ENCODE results near the gene KRTAP5-7.
"Not testable (repeated sequence)": the region's sequence is repeated elsewhere in the genome, so short reads cannot be mapped to it uniquely, and the experiment has no call there.

The KRTAP5-7 gene

DNA sequence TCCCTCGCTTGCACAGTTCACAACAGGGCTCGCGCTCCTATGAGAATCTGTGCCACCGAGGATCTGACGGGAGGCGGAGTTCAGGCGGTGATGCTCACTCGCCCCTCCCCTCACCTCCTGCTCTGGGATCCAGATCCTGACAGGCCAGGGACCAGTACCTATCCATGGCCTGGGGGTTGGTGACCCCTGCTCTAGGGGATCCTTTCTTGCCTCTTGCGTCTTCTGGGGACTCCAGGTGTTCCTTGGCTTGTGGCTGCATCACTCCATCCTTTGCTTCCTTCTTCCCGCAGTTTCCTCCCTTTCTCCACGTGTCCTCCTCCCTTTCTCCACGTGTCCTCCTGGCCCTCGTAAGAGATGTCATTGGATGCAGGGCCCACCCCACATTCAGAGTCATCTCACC is 30.6 kb upstream of the KRTAP5-7 start:
- no peak for DNase-seq

DNA sequence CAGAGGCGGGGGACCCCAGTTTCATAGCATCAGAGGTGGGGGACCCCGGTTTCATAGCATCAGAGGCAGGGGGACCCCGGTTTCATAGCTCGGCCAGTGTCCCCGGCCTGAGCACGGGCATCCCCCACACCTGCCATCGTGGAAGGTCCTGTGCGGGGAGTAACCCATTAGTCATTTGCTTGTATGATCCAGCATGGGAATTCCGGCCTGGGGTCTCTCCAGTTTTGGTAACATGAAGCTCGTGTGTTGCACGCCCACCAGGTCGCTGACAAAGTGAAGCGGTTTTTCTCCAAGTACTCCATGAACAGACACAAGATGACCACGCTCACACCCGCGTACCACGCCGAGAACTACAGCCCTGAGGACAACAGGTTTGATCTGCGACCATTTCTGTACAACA is 29.0 kb upstream of the KRTAP5-7 start:
- no peak for DNase-seq

DNA sequence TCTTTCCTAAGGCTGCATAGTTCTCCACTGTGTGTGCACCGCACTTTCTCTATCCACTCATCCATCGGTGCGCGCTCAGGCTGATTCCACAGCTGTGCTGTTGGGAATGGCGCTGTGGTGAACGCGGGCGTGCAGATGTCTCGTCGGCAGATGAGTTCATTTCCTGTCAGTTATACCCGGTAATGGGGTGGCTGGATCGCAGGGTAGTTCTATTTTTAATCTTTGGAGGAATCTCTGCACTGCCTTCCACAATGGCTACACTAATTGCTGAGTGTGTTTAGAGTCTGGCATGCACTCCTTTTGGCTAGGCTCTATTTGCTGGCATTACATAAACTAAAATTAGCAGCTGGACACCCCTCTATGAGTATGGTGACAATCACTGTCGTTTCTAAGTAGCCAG is 27.9 kb upstream of the KRTAP5-7 start:
- DNase-seq, result no peak

DNA sequence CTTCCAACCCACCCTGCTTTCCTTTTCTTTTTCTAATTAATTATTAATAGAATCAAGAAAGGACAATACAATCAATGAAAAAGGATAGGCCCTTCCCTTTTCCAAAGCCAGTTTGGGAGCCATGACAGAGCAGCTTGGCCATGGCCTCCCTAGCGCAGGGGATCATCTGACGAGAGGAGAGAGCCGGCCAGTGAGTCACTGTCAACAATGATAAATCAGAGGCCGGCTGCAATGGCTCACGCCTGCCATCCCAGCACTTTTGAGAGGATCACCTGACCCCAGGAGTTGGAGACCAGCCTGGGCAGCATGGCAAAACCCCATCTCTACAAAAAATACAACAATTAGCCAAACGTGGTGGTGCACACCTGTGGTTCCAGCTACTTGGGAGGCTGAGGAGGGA is 27.5 kb upstream of the KRTAP5-7 start:
- DNase-seq, result no peak

DNA sequence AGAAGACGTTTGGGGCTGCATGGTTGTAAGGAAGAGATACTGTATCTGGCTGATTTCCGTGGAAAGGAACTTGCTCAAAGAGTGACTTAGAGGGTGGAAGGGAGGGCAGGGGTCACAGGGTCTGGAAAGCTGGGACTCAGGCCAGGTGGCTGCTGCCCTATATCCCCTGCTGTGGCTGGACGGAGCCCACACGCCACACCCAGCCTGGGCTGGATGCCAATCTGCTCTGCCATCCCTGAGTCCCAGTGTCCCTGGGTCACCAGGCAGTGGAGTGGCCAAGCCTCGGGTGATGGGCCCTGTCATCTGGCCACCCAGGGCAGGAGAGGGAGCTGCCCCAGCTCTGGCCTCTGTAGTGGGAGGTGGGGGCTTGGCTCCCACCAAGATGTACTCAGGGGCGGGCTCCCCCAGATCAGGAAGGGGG is 26.5 kb upstream of the KRTAP5-7 start:
- DNase-seq, result no peak

DNA sequence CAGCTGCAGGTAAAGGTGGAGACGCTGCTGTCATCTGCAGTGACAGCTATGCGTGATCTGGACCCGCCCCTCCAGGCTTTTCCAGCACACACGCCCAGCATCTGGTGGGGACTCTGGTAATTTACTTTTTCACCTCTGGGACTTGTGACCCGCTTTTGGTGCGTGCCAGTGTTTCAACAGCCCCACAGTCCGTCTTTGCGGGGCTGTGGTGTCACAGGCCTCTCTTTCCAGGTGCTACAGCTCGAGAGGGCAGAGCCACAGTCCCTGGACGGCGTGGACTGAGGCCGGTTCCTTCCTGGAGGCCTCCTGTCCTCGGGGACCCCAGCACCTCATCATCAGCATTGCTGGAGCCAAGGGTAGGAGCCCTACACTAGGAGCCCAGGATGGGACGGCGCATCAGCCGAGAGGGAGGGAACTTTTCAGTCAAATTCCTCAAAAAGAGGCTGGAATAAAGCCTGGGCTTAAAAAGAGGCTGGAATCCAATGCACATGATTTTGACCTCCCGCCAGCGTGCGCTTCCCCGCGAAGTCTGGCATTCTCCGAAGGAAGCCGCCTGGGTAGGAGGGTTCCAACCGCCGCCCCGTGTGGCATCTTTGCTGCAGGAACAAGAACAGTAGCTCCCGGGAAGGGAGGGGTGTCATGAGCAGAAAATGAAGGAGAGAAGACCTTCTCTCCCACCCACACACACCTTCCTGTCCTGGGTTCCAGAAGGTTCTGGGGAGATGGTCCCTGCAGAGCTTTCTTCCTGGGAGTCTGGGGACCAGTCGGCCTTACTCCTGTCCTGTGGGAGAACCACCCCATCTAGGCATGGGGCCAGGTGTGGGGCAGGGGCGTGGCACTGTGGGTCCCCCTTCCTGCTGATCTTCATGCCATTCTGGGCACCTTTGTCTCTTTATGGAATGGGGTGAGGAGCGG is 25.7 kb upstream of the KRTAP5-7 start:
- no peak for DNase-seq

DNA sequence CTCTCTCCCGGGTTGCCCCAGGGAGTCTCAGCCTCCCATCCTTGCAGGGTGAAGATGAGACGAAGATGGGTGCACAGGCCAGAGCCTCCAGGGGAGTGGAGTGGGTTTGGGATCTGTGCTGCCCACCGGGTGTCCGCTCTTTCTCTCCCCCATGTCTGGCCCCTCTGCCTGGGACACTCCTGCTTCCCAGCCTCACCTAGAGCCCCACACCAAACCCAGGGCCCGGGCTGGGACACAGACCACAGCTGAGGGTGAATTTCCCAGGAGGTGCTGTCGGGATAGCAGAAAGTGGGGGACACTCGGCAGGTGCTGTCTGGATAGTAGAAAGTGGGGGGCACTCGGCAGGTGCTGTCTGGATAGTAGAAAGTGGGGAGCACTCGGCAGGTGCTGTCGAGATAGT is 25.0 kb upstream of the KRTAP5-7 start:
- no peak for DNase-seq

DNA sequence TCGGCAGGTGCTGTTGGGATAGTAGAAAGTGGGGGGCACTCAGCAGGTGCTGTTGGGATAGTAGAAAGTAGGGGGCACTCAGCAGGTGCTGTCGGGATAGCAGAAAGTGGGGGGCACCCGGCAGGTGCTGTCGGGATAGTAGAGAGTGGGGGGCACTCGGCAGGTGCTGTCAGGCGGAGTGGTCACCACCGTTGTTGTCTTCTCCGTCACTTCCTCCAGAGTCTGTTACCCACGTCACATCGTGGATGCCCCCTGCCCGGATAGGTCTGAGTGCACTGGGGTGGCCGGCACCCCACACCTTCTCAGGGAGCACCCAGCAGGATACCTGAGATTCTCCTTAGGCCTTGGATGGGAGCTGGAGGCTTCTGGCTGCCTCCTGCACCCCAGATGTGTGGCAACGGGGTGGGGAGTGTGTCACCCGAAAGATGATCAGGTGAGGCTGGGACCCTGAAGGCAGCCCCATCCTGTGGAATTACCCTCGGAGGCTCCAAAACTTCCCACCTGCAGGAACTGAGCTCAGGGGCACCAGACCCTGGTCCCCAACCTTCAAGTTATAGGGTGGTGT is 24.1 kb upstream of the KRTAP5-7 start:
- DNase-seq, result no peak

DNA sequence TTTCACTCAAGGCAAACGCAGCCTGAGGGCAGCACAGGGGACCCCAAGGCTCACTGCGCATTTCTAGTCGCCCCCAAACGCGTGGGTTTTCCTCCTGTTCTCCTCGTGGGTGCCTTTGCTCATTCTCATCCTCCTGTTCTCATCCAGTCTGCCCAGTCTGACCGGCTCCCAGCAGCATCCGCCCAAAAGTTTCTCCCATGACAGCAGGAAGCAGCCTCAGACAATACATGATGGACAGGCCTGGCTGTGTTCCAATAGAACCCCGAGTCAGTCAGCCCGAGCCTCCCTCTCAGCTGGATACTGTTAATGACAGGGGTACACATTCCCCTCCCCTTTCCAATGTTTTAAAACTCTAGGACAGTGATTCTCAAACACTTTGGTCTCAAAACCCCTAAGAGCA is 22.5 kb upstream of the KRTAP5-7 start:
- DNase-seq, result no peak

DNA sequence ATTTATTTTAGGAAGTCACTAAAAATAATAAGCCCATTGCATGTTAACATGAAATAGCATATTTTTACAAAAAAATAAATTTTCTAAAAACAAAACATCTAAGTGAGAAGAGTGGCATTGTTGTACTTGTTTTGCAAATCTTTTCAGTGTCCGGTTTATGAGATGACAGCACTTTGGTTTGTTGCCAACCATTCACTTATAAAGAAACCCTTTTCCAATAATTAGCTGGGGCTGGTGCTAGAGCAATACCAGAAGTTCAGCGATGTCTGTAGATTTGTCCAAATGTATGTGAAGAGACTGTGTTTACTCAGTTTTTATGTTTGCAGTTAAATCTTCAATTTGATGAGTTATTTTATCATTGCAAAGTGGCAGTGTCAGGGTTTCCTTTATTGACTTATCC is 22.1 kb upstream of the KRTAP5-7 start:
- no peak for DNase-seq

DNA sequence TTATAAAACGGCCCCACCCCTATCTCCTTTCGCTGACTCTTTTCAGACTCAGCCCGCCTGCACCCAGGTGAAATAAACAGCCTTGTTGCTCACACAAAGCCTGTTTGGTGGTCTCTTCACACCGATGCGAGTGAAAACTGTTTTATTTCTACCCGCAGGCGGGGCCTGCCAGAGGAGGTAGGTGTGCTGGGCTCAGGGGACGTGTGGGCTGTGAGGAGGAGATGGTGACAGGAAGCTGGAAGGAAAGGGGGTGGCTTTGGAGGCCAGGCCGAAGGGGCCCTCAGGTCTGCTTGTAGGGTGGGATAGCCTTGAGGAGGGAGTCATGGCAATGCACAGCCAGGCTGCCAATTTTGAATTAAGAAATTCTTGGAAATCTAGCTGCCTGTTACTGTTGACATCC is 21.3 kb upstream of the KRTAP5-7 start:
- DNase-seq, result no peak

DNA sequence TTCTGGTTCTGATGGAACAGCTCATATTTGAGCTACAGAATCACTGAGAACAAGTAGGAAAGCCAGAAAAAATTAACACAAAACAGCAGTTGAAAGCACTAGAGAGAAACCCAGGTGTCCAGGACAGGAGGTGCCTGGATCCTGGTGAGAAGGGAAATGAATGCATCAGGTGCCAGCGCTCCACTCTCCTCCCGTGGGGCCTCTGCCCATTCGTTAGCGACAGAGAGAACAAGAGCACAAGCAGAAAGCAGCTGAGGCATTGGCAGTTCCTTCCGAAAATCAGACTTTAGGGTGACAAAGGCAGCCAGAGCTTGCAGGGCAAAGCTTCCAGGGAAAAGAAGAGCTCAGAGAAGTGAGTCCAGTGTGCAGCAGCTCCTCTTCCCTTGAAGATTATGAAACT is 20.0 kb upstream of the KRTAP5-7 start:
- DNase-seq, result no peak

DNA sequence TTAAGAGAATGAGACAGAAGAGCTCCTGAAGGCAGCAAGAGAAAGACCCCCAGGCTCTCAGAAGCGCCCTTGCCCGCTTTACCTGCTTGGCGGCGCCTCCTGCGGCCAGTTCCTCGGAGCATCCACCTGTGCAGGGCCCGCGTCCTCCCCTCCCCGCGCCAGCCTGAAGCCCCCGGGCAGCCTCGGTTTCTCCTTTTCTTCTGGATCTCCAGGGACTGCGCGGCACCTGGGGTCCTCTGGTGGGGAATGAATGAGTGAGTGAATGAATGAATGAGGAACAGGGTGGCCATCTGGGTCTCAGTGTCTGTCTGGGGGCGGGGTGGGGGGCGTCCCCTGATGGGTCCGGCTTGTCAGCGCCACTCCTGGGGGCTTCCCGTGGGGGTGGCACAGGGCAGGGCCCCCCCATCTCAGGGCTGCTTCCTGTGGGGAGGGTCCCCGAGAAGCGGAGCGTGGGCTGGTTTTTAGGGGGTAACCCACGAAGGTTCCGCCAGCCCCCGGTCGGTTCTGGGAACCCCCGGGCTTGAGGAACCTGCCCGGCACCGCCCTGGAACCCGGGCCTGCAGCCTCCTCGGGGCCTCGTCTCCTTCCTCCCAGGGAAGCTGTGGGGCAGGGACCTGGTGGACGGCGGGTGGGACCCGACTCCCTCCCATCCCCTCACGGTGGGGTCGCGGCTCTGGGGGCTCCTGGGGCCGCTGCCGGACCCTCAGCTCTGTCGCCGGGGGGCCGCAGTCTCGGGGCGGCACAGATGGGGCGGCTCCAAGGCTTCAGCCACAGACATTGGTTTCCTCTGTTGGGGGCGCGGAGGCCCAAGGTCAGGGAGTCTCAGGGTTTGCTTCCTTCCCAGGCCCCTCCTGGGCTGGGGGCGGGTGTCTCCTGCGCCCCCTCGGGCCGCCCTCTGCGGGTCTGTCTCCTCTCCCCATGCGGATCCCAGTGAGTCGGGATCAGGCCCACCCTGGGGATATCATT is 8.3 kb upstream of the KRTAP5-7 start:
- DNase-seq, result no peak

DNA sequence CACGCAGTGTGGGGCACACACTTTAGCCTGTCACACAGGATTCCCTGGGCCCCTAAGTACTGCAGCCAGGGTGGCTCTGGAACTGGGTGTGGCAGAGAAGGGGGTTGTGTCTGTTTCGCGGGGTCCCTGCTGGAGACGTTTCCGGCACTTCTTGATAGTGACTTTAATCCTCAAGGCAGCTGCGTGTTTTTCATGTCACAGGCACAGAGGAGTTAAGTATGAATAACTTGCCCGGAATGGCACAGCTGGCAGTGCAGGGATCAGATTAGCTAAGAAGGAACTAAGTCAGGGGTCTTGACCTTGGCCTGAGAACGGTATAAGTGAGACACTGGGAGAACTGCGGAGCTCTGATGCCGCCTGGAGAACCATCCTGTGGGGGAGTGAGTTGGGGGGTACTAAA is 7.5 kb upstream of the KRTAP5-7 start:
- DNase-seq, result no peak

DNA sequence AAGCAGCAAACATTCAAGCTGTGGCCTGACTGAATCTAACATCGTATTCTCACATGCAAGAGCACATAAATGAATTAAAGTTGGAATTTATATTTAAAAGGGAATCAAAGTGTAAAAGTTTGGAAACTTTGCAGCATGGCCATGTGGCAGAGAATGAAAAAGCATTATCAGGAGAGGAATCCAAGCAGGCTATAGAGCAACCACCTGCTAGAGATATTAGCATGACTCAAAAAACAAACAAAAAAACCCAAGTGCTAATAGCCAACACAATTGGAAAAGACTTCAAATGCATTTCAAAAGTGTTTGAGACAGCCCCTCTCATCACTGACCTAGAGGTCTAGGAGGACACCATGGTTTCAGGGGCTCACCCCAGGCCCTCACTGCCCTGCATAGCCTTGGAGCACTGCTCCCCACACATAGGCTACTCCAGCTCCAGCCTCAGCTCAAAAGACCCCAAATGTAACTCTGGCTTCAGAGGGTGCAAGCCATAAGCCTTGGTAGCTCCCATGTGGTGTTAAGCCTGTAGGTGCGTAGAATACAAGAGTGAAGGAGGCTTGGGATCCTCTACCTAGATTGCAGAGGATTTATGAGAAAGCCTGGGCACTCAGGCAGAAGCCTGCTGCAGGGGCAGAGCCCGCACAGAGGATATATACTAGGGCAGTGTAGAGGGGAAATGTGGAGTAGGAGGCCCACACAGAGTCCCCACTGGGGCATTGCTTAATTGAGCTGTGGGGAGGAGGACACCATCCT is 1.7 kb upstream of the KRTAP5-7 start:
- no peak for DNase-seq

DNA sequence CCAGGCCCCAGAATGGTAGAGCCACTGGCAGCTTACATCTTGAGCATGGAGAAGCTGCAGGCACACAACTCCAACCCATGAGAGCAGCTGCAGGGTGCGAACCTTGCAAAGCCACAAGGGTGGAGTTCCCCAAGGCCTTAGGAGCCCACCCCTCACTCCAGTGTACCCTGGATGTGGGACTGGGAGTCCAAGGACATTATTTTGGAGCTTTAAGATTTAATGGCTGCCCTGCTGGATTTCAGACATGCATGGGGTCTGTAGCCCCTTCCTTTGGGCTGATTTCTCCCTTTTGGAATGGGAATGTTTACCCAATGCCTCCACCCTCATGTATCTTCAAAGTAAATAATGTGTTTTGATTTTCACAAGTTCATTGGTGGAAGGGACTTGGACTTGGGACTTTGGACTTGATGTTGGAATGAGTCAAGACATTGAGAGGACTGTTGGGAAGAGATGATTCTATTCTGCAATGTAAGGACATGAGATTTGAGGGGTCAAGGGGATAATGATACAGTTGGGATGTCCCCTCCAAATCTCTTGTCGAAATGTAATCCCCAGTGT is 1.1 kb upstream of the KRTAP5-7 start:
- no peak for DNase-seq

DNA sequence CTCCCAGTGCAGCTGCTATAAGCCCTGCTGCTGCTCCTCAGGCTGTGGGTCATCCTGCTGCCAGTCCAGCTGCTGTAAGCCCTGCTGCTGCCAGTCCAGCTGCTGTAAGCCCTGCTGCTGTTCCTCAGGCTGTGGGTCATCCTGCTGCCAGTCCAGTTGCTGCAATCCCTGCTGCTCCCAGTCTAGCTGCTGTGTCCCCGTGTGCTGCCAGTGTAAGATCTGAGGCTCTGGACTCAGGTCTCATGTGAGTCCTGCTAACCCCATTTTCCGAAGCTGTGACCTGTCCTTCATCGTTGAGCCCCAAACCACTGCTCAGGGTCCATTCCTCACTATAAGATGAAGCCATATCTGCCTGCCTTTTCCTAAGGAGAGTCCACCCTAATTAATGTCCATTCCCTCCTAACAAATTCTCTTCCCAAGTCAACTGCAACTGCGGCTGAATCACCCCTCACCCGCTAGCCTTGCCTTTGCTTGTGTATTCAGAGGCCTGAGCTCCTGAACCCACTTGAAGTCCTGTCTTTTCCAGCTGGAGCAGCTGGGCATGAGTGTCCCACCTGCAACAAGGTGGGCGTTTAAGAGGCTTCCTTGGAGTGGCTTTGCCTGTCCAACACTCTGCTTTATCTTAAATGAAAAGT is 626 bp downstream of the KRTAP5-7 start:
- DNase-seq, result no peak

DNA sequence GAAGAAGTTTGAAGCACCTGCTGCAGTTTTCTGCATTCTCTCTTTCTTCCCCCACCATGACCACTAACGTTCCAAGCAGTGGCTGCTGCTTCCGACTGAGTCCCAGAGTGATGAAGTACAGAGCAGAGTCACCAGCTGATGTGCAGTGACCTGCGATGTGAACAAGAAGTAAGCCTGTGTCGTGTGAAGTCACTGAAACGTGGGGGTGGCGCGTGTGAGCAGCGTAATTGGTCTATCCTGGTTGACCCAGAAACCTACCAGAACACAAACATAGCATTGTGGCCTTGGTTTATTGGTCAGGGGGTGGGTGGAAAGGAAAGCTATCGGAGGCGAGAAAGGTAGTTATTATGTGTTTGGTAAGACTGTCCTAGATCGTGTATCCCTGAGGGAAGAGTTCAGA is 3.5 kb downstream of the KRTAP5-7 start:
- DNase-seq, result no peak

DNA sequence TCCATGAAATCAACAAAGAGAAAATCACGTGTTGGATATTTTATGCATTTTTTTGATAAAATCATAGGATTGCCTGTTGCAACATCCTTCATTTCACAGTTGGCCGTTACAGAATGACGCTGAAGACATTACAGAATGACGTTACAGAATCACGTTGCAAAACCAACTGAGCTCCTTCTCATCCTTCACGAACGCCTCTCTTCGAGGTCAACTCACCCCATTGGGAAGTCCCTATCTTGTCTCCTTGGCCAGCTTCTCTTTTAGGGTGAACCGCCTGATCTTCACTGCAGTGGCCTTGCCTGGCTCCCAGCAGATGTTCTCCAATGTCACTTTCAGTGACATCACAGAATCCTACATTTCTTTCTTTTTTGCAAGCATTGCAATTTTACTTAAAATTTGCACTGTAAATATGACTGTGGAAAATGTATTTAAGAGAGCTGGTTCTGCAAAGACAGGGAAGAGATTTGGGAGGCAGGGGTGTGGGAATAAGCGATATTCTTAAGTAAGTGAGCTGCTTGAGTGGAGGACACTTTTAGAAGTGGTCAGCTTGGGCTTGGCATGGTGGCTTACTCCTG is 5.1 kb downstream of the KRTAP5-7 start:
- no peak for DNase-seq

DNA sequence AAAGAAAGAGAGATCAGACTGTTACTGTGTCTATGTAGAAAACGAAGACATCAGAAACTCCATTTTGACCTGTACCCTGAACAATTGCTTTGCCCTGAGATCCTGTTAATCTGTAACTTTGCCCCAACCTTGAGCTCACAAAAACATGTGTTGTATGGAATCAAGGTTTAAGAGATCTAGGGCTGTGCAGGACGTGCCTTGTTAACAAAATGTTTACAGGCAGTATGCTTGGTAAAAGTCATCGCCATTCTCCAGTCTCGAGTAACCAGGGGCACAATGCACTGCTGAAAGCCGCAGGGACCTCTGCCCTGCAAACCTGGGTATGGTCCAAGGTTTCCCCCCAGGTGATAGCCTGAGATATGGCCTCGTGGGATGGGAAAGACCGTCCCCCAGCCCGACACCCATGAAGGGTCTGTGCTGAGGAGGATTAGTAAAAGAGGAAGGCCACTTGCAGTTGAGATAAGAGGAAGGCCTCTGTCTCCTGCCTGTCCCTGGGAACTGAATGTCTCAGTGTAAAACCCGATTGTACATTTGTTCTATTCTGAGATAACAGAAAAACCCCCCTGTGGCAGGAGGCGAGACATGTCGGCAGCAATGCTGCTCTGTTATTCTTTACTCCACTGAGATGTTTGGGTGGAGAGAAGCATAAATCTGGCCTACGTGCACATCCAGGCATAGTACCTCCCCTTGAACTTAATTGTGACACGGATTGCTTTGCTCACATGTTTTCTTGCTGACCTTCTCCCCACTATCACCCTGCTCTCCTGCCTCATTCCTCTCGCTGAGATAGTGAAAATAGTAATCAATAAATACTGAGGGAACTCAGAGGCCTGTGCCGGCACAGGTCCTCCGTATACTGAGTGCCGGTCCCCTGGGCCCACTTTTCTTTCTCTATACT is 7.9 kb downstream of the KRTAP5-7 start:
- not testable (repeated sequence) for DNase-seq

Data from T-helper 1 cell (primary cell).